NB4 (cell line): ENCODE data around the gene TMEM53.
A peak's percentile ranks its signal among the peaks of the same experiment; 100 is the strongest.
"Not testable (repeated sequence)": the region's sequence is repeated elsewhere in the genome, so short reads cannot be mapped to it uniquely, and the experiment has no call there.

ENCODE experiments used
- DNase-seq: peaks from one replicate; pipeline ENCODE4 v3.0.0; 2010; ENCODE audit warnings: low read depth
- H3K4me3 ChIP-seq: one replicate; pipeline ENCODE4 v1.5.1; 2011; ENCODE audit warnings: mild to moderate bottlenecking, low read depth, low read length, moderate library complexity
- MYC ChIP-seq: IDR thresholded peaks from 2 replicates; pipeline ENCODE4 v1.6.1; 2011; ENCODE audit warnings: low read depth, low read length
- POLR2A ChIP-seq: IDR thresholded peaks from 2 replicates; pipeline ENCODE4 v1.6.1; 2011; ENCODE audit warnings: mild to moderate bottlenecking; ENCODE audit not compliant: insufficient read length; ENCODE audit errors: extremely low read depth
- TF ChIP-seq, protein P1 (sequence below): IDR thresholded peaks from 2 replicates; pipeline ENCODE4 v1.6.1; 2011; ENCODE audit warnings: low read depth, low read length
- TF ChIP-seq, protein P2 (sequence below): IDR thresholded peaks from one replicate; pipeline ENCODE4 v1.5.1; 2012; ENCODE audit warnings: low read depth, low read length

Gene TMEM53

DNA sequence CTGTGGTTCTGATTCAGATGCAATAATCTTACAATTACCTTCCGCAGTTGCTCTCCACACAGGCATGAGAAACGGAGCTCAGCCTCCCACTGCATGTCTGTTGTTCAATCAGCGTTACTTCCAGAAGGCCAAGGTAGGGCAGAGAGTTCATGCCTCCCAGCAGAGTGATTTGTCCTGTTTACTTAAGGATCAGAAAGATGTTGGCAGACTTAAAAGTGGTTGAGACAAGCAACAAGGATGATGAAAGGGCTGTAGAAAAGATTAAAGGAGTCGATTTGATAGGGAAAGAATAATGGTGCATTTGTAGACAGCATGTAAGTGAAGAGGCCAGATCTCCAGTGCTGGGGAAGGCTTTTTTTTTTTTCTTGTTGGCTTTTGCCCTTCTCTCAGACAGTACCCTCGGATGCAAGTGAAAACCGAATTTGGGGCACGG, 26.9 kb upstream of the TMEM53 start:
- DNase-seq: no peak
- TF ChIP-seq MYC (no peak), POLR2A (no peak)
- TF ChIP-seq, protein P1, sequence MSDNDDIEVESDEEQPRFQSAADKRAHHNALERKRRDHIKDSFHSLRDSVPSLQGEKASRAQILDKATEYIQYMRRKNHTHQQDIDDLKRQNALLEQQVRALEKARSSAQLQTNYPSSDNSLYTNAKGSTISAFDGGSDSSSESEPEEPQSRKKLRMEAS: no peak
- TF ChIP-seq, protein P2, sequence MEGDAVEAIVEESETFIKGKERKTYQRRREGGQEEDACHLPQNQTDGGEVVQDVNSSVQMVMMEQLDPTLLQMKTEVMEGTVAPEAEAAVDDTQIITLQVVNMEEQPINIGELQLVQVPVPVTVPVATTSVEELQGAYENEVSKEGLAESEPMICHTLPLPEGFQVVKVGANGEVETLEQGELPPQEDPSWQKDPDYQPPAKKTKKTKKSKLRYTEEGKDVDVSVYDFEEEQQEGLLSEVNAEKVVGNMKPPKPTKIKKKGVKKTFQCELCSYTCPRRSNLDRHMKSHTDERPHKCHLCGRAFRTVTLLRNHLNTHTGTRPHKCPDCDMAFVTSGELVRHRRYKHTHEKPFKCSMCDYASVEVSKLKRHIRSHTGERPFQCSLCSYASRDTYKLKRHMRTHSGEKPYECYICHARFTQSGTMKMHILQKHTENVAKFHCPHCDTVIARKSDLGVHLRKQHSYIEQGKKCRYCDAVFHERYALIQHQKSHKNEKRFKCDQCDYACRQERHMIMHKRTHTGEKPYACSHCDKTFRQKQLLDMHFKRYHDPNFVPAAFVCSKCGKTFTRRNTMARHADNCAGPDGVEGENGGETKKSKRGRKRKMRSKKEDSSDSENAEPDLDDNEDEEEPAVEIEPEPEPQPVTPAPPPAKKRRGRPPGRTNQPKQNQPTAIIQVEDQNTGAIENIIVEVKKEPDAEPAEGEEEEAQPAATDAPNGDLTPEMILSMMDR: no peak
- no peak overlapping the region for H3K4me3 ChIP-seq

DNA sequence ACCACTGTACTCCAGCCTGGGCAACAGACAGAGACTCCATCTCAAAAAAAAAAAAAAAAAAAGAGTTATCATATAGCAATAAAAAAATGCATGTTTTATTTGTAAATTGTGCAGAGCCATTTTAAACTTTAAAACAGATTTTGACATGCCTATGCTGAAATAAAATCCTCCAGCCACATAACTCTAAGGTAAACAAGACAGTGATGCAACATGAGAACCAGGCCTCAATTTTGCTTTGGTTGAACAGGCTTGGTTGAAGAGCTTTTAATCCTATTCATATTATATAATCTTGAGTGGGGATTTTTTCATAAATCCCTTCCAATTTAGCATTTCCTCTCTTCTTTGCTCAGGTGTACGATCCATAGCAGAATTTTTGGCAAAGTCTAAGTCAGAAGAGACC, 26.3 kb upstream of the TMEM53 start:
- no peak overlapping the region for H3K4me3 ChIP-seq
- DNase-seq: no peak
- TF ChIP-seq MYC: no peak
- TF ChIP-seq, protein P2: no peak
- TF ChIP-seq, protein P1: no peak
- TF ChIP-seq POLR2A: no peak

- not testable (repeated sequence) for H3K4me3 ChIP-seq, DNase-seq
These were observed 25.1 kb upstream of the TMEM53 start for GRCh38 chr1:44699375-44699774.

- TF ChIP-seq MYC: no peak
- TF ChIP-seq POLR2A: no peak
- TF ChIP-seq, protein P2: no peak
- TF ChIP-seq, protein P1: no peak
- peak; percentile 29 for DNase-seq
- no peak overlapping the region for H3K4me3 ChIP-seq
These were observed 23.9 kb upstream of the TMEM53 start for GRCh38 chr1:44698138-44698537.

DNA sequence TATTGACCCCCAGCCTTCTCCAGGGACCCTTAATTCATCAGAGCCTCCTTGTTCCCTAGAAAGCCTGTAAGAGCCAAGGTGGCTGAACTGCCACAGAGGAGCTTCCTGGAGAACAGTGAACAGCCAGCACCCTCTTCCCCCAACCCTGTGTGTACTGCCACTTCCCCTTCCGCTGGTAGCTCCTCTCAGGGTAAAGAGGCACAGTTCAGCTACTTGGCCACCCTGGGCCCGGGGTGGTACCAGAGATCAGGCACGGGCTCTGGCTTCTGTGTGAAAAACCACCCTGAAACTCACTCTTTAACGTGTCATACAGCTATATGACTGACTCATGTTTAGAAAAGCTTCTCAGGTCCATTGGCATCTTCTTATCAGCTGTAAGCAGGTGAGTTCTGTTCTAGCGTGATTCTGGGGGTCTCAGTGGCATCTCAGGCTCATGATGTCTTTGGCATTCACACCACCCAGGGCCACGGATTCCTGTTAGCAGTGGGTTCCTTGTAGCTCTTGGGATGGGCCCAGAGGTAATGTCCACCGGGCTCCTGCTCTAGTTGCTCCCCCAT, 22.6 kb upstream of the TMEM53 start:
- no peak overlapping the region for H3K4me3 ChIP-seq
- DNase-seq: peak; percentile 39
- TF ChIP-seq, protein P2: no peak
- TF ChIP-seq POLR2A (no peak), MYC (no peak)
- TF ChIP-seq, protein P1: no peak

GRCh38 chr1:44696101-44696500, 21.8 kb upstream of the TMEM53 start:
- TF ChIP-seq POLR2A (no peak), MYC (no peak)
- TF ChIP-seq, protein P2: no peak
- TF ChIP-seq, protein P1: no peak
- H3K4me3 ChIP-seq: no peak overlapping the region
- DNase-seq: no peak
